ENCODE data around the gene MUC4.

Gene MUC4

GRCh38 chr3:195704433-195704999 is 107.2 kb downstream of the MUC4 start:
- DNase-seq (ENCODE audit: low read depth), result no peak

DNA sequence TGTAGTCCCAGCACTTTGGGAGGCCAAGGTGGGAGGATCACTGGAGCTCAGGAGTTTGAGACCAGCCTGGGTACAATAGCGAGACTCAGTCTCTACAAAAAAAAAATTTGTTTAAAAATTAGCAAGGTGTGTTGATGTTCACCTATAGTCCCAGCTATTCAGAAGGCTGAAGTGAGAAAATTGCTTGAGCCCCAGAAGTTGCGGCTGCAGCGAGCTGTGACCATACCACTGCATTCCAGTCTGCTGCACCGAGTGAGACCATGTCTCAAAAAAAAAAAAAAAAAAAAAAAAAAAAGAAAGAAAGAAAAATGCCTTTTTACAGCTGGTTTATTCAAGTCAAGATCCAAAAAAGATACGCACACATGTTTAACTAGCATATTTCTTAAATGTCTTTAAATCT is 108.0 kb downstream of the MUC4 start:
- DNase-seq (ENCODE audit: low read depth), result no peak
- no peak overlapping the region for H3K4me3 ChIP-seq (ENCODE audit: low read length)
- no peak for TF ChIP-seq CTCF (IDR thresholded peaks at IDR 0.05; ENCODE audit: insufficient read depth, low read depth, low read length, missing control alignments)

More at GRCh38 chr3:195704433-195704999, 107.2 kb downstream of the MUC4 start:
- H3K4me3 ChIP-seq (ENCODE audit: low read length), result no peak overlapping the region
- TF ChIP-seq CTCF (IDR thresholded peaks at IDR 0.05; ENCODE audit: insufficient read depth, low read depth, low read length, missing control alignments), result no peak

- no peak overlapping the region for H3K4me3 ChIP-seq (ENCODE audit: low read length)
- DNase-seq (ENCODE audit: low read depth), result no peak
- no peak for TF ChIP-seq CTCF (IDR thresholded peaks at IDR 0.05; ENCODE audit: insufficient read depth, low read depth, low read length, missing control alignments)
These were observed 110.5 kb downstream of the MUC4 start for GRCh38 chr3:195701042-195701915.

DNA sequence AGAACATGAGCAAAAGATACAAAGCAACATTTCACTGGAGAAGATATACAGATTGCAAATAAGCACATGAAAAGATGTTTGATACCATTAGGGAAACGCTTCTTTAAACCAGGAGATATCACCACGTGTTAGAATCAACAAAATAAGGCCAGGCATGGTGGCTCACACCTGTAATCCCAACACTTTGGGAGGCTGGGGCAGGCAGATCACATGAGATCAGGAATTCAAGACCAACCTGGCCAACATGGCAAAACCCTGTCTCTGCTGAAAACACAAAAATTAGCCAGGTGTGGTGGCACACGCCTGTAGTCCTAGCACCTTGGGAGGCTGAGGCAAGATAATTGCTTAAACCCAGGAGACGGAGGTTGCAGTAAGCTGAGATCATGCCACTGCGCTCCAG is 111.4 kb downstream of the MUC4 start:
- TF ChIP-seq CTCF (IDR thresholded peaks at IDR 0.05; ENCODE audit: insufficient read depth, low read depth, low read length, missing control alignments), result no peak
- no peak for DNase-seq (ENCODE audit: low read depth)
- no peak overlapping the region for H3K4me3 ChIP-seq (ENCODE audit: low read length)

GRCh38 chr3:195699860-195700259 is 111.9 kb downstream of the MUC4 start:
- TF ChIP-seq CTCF (IDR thresholded peaks at IDR 0.05; ENCODE audit: insufficient read depth, low read depth, low read length, missing control alignments), result no peak
- DNase-seq (ENCODE audit: low read depth), result no peak
- H3K4me3 ChIP-seq (ENCODE audit: low read length), result no peak overlapping the region

DNA sequence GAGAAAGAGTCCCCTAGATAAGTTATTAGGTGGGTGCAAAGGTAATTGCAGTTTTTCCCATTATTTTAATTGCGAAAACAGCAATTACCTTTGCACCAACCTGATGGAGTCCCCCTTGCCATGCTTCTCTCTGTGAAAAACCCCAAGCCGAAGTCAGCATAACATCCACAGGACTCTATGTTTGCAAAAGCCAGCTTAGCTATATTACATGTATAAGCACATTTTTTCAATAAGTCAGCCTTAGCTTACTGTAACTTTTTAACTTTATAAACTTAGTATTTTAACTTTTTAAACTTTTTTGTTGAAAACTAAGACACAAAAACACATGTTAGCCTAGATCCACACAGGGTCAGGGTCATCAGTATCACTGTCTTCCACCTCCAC is 112.3 kb downstream of the MUC4 start:
- no peak for DNase-seq (ENCODE audit: low read depth)
- no peak overlapping the region for H3K4me3 ChIP-seq (ENCODE audit: low read length)
- TF ChIP-seq CTCF (IDR thresholded peaks at IDR 0.05; ENCODE audit: insufficient read depth, low read depth, low read length, missing control alignments), result no peak

Measured in epithelial cell of esophagus (primary cell).